GM12891 (cell line): Measurements from ENCODE around the gene METTL9.

Source experiments
- POLR2A ChIP-seq: IDR thresholded peaks from 2 replicates; pipeline ENCODE4 v1.6.1; 2011; ENCODE audit warnings: low read depth, low read length, control low read depth
- POLR2AphosphoS5 ChIP-seq: IDR thresholded peaks from 2 replicates; pipeline ENCODE4 v1.6.1; 2011; ENCODE audit warnings: low read depth, low read length, control low read depth
- POU2F2 ChIP-seq: IDR thresholded peaks from 2 replicates; pipeline ENCODE4 v1.6.1; 2011; ENCODE audit warnings: low read depth, mild to moderate bottlenecking, control low read depth, low read length, moderate library complexity
- SPI1 ChIP-seq: IDR thresholded peaks from 2 replicates; pipeline ENCODE4 v1.6.1; 2011; ENCODE audit warnings: low read depth, low read length, control low read depth

DNA sequence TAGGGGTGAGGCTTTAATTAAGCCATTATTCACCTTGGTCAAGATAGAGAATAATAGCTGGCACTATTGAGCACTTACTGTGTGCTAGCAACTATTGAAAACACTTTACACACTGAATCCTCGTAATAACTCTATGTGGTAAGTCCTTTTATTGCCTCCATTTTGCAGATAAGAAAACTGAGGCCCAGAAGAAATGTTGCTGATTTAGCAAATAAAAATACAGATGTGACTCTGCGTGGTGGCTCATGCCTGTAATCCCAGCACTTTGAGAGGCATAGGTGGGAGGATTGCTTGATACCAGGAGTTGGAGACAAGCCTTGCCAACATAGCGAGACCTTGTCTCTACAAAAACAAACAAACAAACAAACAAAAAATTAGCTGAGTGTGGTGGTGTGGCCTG lies 83.8 kb downstream of the METTL9 start:
- no peak for TF ChIP-seq SPI1
- TF ChIP-seq POLR2A = no peak
- no peak for TF ChIP-seq POLR2AphosphoS5
- no peak for TF ChIP-seq POU2F2
